HG03457 (cell line): ENCODE measurements around the gene KRTAP4-8.
"Not testable (repeated sequence)": the region's sequence is repeated elsewhere in the genome, so short reads cannot be mapped to it uniquely, and the experiment has no call there.

Source experiments
- ATAC-seq: cut with Tn5 transposase; IDR thresholded peaks from one replicate; pipeline ENCODE4 v1.9.1; 2021; ENCODE audit warnings: moderate number of reproducible peaks; ENCODE audit not compliant: unreplicated experiment

KRTAP4-8 gene

GRCh38 chr17:41065829-41066624 is 31.9 kb downstream of the KRTAP4-8 start, which contains the start of gene KRTAP2-4:
KRTAP2-4 (minus strand) TSS chr17:41065879; CDS start chr17:41065845, 34 bp downstream.
- ATAC-seq, result no peak

- ATAC-seq, result not testable (repeated sequence)
Measured at GRCh38 chr17:41065016-41065689, 32.8 kb downstream of the KRTAP4-8 start.

GRCh38 chr17:41064301-41064700 is 33.6 kb downstream of the KRTAP4-8 start:
- ATAC-seq, result no peak

GRCh38 chr17:41063449-41063848 is 34.5 kb downstream of the KRTAP4-8 start:
- ATAC-seq, result no peak

GRCh38 chr17:41061964-41062363 is 36.0 kb downstream of the KRTAP4-8 start:
- no peak for ATAC-seq

GRCh38 chr17:41060052-41060604 is 37.8 kb downstream of the KRTAP4-8 start, which contains the start of gene KRTAP2-3:
KRTAP2-3 (minus strand) TSS chr17:41060114; CDS start chr17:41060050, 64 bp downstream.
- ATAC-seq, result no peak

- not testable (repeated sequence) for ATAC-seq
Measured at GRCh38 chr17:41059276-41060051, 38.5 kb downstream of the KRTAP4-8 start.

- no peak for ATAC-seq
Measured at GRCh38 chr17:41058741-41059140, 39.2 kb downstream of the KRTAP4-8 start.

GRCh38 chr17:41057547-41057946 is 40.4 kb downstream of the KRTAP4-8 start:
- ATAC-seq, result no peak

GRCh38 chr17:41055130-41055529 is 42.8 kb downstream of the KRTAP4-8 start, which contains the start of gene KRTAP2-2:
KRTAP2-2 (minus strand) TSS chr17:41055230; CDS start chr17:41055211, 19 bp downstream.
- not testable (repeated sequence) for ATAC-seq

- not testable (repeated sequence) for ATAC-seq
Measured at GRCh38 chr17:41054556-41054955, 43.4 kb downstream of the KRTAP4-8 start.

- no peak for ATAC-seq
Measured at GRCh38 chr17:41054025-41054424, 43.9 kb downstream of the KRTAP4-8 start.

- ATAC-seq, result no peak
Measured at GRCh38 chr17:41052566-41052965, 45.4 kb downstream of the KRTAP4-8 start.

- ATAC-seq, result no peak
Measured at GRCh38 chr17:41049110-41049509, 48.8 kb downstream of the KRTAP4-8 start.

- ATAC-seq, result no peak
Measured at GRCh38 chr17:41048441-41048840, 49.5 kb downstream of the KRTAP4-8 start.
